A204.1 (cell line): ENCODE data around the gene ARHGEF1.

ENCODE experiments used
- FAIRE-seq: peaks from 2 replicates; lab custom pipeline; 2012; peaks lifted over from hg19 to GRCh38; lab: Jason Lieb, UNC

ARHGEF1 gene

GRCh38 chr19:41919948-41920712 is 37.1 kb downstream of the ARHGEF1 start:
- FAIRE-seq, result no peak

GRCh38 chr19:41920882-41921576 is 38.0 kb downstream of the ARHGEF1 start:
- no peak for FAIRE-seq

GRCh38 chr19:41921577-41922576 is 38.9 kb downstream of the ARHGEF1 start:
- FAIRE-seq, result no peak

- FAIRE-seq, result no peak
These were observed 39.6 kb downstream of the ARHGEF1 start for GRCh38 chr19:41922585-41922984.

- FAIRE-seq, result no peak
These were observed 40.2 kb downstream of the ARHGEF1 start for GRCh38 chr19:41923045-41923788.

GRCh38 chr19:41924151-41925145 is 41.5 kb downstream of the ARHGEF1 start:
- FAIRE-seq, result no peak

- FAIRE-seq, result no peak
These were observed 42.4 kb downstream of the ARHGEF1 start for GRCh38 chr19:41925208-41926003.

GRCh38 chr19:41926028-41926762 is 43.2 kb downstream of the ARHGEF1 start:
- no peak for FAIRE-seq

GRCh38 chr19:41926763-41927496 is 43.9 kb downstream of the ARHGEF1 start:
- no peak for FAIRE-seq

- no peak for FAIRE-seq
These were observed 44.7 kb downstream of the ARHGEF1 start for GRCh38 chr19:41927497-41928192.

- no peak for FAIRE-seq
These were observed 45.3 kb downstream of the ARHGEF1 start, which contains the start of gene ERFL for GRCh38 chr19:41928221-41928683. Gene ERFL, minus strand, starts transcription at chr19:41928449. Its CDS starts 15,530 bp downstream, at chr19:41912919.

GRCh38 chr19:41928754-41929535 is 46.0 kb downstream of the ARHGEF1 start:
- no peak for FAIRE-seq

- no peak for FAIRE-seq
These were observed 46.6 kb downstream of the ARHGEF1 start for GRCh38 chr19:41929536-41930071.

GRCh38 chr19:41930322-41930722 is 47.3 kb downstream of the ARHGEF1 start:
- no peak for FAIRE-seq

GRCh38 chr19:41930926-41931592 is 48.1 kb downstream of the ARHGEF1 start:
- no peak for FAIRE-seq

- no peak for FAIRE-seq
These were observed 49.3 kb downstream of the ARHGEF1 start for GRCh38 chr19:41932259-41932719.
